HG02973 (cell line): ENCODE data around the gene MBD6.
"Not testable (repeated sequence)": the region's sequence is repeated elsewhere in the genome, so short reads cannot be mapped to it uniquely, and the experiment has no call there.

Experiments
- ATAC-seq: cut with Tn5 transposase; IDR thresholded peaks from one replicate; pipeline ENCODE4 v1.9.1; 2021; ENCODE audit warnings: moderate library complexity; ENCODE audit not compliant: unreplicated experiment

MBD6 gene

DNA sequence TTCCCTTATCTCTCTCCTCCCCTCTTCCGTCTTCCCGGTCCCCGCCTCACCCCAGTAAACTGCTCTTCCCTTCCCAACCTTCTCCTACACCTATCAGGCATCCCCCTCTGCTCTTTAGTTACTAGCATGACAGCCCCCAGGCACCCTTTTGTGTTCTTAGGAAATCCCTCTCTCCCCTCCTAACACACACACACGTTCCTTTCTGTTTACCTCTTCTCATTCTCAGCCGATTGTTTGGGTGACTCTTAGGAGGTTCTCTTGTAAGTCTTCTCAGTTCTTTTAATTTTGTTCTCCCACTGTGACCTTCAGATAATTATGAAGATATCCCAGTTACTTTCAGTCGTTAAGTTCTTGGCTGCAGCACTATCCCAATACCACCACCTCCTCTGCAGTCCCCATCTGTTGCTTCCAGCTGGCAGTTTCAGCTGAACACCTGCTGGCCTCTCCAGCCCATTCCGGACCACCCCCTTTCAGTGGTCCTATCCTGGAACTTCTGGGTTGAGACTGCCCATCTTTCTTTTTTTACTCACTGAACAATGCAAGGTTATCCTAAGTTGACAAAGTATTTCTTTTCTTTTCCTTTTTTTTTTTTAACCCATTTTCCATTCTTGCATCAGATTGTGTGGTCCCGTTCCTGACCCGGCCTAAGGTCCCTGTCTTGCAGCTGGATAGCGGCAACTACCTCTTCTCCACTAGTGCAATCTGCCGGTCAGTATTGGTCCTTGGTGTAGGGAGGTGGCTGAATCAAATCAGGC lies 34.0 kb upstream of the MBD6 start:
- ATAC-seq = no peak

DNA sequence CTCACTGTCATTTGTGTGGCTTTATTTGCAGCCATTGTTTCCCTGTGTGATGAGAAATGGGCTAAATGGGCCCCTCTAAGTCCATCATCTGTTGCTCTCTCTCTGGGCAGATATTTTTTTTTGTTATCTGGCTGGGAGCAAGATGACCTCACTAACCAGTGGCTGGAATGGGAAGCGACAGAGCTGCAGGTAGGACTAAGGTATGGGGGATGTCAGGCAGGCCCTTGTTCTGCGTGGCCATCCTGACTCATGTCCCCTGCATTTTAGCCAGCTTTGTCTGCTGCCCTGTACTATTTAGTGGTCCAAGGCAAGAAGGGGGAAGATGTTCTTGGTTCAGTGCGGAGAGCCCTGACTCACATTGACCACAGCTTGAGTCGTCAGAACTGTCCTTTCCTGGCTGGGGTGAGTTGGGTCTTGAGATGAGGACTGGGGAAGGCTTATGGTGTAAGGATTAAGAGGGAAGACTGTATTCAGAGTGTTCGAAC lies 33.4 kb upstream of the MBD6 start:
- ATAC-seq = no peak

DNA sequence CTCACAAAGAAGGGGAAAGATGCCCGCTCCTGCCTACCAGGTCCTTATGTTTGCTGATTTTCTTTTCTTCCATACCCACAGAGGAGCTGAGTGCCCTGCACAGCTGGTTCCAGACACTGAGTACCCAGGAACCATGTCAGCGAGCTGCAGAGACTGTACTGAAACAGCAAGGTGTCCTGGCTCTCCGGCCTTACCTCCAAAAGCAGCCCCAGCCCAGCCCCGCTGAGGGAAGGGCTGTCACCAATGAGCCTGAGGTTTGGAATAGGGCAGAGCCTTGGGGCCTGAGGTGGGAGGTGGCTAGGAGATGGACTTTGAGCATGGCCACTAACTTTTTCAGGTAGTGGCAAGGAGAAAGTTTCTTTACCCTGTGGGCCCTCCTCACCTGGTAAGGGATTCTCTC lies 32.5 kb upstream of the MBD6 start:
- ATAC-seq = no peak

DNA sequence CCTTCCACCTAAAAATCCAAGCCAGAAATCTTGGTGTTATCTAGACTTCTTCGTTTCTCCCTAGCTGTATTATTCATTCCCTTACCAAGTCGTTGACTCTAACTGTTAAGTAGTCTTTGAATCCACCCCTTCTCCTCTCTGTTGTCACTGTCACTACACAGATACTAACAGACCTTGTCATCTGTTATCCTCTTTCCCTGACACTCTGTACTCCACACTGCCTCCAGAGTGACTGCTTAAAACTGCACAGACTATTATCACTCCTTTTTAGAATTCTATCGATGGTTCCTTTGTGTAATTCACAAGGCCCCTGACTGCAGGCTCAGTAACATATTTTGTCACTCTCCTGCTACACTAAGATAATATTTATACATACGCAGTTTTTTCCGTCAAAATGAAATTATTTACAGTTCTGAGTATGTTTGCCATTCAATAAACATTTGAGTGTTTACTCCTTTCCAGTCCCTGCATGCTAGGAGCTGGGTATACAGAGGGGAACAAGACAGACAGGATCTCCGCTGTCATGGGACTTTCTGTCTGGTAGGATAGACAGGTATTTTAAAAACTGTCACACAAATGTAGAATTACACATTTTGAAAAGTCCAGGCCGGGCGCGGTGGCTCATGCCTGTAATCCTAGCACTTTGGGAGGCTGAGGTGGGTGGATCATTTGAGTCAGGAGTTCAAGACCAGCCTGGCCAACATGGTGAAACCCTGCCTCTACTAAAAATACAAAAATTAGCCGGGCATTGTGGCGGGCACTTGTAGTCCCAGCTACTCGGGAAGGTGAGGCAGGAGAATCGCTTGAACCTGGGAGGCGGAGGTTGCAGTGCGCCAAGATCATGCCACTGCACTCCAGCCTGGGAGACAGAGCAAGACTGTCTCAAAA lies 31.0 kb upstream of the MBD6 start:
- ATAC-seq = no peak

DNA sequence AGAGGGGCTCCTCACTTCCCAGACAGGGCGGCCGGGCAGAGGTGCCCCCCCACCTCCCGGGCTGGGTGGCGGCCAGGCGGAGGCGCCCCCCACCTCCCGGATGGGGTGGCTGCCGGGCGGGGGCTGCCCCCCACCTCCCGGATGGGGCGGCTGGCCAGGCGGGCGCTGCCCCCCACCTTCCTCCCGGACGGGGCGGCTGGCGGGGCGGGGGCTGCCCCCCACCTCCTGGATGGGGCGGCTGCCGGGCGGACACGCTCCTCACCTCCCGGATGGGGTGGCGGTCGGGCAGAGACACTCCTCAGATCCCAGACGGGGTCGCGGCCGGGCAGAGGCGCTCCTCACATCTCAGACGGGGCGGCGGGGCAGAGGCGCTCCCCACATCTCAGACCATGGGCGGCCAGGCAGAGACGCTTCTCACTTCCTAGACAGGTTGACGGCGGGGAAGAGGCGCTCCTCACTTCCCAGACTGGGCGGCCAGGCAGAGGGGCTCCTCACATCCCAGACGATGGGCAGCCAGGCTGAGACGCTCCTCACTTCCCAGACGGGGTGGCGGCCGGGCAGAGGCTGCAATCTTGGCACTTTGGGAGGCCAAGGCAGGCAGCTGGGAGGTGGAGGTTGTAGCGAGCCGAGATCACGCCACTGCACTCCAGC lies 27.4 kb upstream of the MBD6 start:
- ATAC-seq = not testable (repeated sequence)

DNA sequence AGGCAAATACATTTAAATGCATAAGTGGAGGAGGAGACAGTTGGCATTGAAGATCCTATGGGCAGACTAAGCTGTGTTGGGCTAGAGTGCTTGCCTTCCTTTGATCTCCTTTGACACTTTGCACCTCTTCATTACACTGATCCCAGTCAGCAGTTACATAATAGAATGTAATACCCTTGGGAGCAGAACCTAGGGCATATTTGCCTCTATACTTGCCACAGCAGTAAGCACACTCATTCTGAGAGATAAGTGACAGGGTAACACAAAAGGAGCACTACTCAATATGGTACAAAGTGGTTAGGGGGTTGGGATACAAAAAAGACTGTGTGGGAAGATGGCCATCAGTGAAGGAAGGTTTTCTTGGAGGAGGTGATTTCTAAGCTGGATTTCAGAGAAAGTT lies 25.8 kb upstream of the MBD6 start:
- no peak for ATAC-seq

DNA sequence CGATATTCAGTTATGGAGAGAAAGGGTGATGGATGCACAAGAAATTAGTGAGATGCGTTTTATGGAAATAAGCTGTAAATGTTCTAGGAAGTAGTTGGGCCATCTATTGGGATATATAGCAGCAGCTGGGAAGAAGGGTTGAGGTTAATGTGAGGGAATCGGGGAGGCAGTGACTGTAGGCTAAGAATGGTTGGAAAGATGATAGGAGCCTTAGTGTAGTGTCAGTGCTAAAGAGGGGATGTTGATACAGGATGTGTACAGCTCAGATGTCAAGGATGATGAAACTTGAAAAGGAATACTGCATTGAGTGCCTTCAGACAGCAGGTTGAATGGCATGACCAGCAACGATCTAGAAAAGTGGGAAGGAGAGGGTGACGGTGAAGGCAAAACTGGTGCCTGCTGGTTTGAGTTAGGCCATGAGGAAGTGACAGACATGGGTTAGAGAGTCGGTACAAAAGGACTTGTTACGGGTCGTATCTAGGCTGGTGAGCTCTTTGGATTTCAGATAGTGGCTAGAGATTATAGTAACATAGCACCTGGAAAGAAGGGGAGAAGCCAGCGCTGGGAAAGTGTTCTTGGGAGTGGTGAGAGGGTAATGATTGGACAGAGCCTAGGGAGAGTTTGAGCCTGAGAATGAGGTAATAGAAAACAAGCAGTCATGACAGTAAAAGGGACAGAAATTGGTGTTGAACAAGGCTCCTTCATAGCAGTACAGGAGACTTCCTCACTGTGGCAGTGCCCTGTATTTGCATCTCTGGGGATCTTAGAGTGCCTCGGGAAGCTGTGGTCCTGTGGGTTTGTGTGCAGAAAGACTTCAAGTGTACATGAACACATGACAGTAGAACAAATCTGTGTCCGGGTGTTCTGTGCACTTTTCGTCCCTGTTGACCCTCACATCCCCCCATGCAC lies 25.1 kb upstream of the MBD6 start:
- no peak for ATAC-seq

DNA sequence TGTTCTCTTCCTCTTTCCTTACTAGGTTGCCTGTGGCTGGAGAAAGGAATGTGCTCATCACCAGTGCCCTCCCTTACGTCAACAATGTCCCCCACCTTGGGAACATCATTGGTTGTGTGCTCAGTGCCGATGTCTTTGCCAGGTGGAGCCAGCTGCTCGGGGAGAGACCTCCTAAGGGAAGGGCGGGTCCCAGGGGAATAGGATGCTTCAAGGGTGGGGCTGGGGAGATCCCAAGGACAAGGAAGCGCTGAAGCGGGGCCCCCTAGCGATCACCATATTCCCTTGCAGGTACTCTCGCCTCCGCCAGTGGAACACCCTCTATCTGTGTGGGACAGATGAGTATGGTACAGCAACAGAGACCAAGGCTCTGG lies 24.5 kb upstream of the MBD6 start:
- no peak for ATAC-seq

DNA sequence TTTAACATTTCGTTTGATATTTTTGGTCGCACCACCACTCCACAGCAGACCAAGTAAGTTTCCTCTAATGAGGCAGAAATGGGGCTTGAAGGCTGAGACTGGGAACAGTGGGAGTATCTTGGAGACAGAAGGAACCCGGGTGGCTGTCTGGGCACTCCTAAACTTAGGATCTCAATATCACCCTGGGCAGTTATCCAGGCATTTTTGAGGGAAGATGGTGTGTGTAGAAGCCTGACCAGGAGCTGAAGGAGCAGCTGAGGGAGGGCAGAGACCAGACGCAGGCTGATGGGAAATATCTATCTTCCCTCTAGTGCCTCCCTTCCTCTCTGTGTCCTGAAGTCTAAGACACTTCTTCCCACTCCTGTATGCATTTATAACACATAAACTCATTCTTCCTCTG lies 24.1 kb upstream of the MBD6 start:
- no peak for ATAC-seq

DNA sequence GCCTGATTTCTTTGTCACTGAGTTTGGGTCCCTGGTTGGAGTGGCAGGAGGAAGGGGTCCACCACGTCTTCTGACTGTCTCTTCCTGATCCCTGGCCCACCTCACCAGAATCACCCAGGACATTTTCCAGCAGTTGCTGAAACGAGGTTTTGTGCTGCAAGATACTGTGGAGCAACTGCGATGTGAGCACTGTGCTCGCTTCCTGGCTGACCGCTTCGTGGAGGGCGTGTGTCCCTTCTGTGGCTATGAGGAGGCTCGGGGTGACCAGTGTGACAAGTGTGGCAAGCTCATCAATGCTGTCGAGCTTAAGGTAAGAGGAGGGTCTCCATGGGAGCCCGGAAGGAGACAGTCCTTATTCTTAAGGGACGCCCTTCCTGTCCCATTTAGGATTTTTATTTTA lies 22.4 kb upstream of the MBD6 start:
- no peak for ATAC-seq

DNA sequence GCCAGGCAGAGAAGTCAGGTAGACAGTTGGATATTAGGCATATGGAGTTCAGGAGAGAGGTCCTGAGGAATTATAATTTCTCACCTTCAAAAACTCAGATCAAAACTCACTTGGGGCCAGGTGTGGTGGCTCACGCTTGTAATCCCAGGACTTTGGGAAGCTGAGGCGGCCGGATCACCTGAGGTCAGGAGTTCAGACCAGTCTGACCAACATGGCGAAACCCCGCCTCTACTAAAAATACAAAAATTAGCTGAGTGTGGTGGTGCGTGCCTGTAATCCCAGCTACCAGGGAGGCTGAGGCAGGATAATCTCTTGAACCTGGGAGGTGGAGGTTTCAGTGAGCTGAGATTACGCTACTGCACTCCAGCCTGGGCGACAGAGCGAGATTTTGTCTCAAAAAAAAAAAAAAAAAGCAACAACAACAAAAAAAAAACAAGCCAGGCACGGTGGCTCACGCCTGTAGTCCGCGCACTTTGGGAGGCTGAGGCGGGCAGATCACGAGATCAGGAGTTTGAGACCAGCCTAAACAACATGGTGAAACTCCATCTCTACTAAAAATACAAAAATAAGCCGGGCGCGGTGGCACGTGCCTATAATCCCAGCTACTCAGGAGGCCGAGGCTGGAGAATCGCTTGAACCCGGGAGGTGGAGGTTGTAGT lies 20.2 kb upstream of the MBD6 start:
- ATAC-seq = not testable (repeated sequence)

DNA sequence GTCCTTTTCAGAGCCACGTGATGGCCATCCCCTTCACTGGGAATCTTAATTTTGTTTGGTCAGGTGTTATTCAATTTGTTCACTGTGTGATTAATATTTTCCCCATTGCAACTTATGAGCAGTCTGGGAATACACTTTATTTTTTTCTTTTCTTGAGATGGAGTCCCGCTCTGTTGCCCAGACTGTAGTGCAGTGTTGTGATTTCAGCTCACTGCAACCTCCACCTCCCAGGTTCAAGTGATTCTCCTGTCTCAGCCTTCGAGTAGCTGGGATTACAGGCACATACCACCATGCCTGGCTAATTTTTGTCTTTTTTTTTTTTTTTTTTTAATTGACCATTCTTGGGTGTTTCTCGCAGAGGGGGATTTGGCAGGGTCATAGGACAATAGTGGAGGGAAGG lies 16.1 kb upstream of the MBD6 start:
- not testable (repeated sequence) for ATAC-seq

DNA sequence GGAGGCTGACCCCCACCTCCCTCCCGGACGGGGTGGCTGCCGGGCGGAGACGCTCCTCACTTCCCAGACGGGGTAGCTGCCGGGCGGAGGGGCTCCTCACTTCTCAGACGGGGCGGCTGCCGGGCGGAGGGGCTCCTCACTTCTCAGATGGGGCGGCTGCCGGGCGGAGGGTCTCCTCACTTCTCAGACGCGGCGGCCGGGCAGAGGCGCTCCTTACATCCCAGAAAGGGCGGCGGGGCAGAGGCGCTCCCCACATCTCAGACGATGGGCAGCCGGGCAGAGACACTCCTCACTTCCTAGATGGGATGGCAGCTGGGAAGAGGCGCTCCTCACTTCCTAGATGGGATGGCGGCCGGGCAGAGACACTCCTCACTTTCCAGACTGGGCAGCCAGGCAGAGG lies 14.8 kb upstream of the MBD6 start:
- ATAC-seq = not testable (repeated sequence)

DNA sequence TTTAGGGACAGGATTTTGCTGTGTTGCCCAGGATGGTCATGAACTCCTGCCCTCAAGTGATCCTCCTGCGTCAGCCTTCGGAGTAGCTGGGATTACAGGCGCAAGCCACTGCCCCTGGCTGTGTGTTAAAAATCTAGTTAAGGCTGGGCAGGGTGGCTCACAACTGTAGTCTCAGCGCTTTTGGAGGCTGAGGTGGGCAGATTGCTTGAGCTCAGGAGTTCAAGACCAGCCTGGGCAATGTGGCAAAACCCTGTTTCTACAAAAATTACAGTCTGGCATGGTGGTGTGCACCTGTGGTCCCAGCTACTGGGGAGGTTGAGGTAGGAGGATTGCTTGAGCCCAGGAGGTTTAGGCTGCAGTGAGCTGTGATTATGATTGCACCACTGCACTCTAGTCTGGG lies 11.5 kb upstream of the MBD6 start:
- no peak for ATAC-seq

DNA sequence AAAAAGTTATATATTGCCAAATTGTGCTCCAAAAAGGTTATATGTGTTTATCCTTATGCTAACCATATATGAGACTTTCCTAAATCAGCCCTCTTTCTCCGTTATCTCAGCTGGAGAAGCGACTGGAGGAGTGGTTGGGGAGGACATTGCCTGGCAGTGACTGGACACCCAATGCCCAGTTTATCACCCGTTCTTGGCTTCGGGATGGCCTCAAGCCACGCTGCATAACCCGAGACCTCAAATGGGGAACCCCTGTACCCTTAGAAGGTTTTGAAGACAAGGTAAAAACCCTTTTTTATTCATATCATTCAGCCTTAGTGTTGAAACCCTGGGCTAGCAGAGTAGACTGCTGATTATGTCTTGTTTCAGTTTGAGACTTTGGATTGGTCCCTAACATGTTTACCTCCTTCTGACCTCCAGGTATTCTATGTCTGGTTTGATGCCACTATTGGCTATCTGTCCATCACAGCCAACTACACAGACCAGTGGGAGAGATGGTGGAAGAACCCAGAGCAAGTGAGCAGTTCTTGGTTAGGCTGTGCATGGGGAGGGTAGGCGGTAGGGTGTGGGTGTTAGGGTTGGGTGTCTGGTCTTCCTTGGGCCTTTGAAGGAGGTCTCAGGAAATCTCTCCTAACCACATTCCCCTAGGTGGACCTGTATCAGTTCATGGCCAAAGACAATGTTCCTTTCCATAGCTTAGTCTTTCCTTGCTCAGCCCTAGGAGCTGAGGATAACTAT lies 10.9 kb upstream of the MBD6 start:
- no peak for ATAC-seq

DNA sequence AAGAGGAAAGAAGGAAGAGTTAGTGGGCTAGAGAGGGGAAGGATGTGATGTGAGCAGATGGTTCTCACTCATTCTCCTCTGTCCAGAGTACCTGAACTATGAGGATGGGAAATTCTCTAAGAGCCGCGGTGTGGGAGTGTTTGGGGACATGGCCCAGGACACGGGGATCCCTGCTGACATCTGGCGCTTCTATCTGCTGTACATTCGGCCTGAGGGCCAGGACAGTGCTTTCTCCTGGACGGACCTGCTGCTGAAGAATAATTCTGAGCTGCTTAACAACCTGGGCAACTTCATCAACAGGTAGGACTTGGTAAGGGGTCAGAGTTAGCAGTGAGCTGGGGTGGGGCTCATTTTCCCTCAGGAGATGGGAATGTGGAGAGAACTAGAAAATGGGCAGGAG lies 10.0 kb upstream of the MBD6 start:
- ATAC-seq = no peak

DNA sequence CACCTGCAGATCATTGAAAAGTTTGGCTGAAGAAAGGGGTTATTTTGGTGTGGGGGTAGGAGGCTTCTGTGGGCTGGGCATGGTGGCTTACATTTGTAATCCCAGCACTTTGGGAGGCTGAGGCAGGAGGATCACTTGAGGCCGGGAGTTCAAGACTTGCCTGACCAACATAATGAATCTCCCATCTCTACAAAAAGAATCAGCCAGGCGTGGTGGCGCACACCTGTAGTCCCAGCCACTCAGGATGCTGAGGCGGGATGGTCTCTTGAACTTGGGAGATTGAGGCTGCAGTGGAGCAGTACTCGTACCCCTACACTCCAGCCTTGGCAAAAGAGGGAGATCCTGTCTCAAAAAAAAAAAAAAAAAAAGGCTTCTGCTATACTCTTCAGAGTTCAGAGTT lies 9.4 kb upstream of the MBD6 start:
- ATAC-seq = no peak

DNA sequence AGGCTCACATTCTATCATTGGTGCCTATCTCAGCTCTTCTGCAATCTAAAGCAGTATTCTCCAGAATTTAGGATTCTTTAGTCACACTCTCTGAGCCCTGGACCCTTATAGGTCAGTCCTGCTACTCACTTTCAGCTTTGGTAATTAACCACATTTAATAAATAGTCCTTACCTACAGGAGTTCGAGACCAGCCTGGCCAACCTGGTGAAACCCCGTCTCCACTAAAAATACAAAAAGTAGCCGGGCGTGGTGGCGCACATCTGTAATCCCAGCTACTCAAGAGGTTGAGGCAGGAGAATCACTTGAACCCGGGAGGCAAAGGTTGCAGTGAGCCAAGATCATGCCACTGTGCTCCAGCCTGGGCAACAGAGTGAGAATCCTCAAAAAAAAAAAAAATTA lies 8.9 kb upstream of the MBD6 start:
- not testable (repeated sequence) for ATAC-seq

DNA sequence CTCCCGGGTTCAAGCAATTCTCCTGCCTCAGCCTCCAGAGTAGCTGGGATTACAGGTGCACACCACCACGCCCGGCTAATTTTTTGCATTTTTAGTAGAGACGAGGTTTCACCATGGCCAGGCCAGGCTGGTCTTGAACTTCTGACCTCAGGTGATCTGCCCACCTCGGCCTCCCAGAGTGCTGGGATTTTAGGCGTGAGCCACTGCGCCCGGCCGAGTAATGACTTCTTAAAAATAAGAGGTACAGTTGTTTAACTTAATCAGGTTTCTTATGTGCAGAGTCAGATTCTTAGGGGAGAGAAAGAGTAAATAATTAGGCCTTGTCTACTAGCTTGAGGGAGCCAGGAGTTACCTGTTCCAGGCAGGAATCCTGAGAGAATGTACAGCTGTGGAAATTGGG lies 8.4 kb upstream of the MBD6 start:
- ATAC-seq = not testable (repeated sequence)
